ENCODE results near the gene VENTX. TPM values are rescaled to one million over a fixed set of nuclear protein-coding genes. Genes with fewer than 3 reads are reported as not detected.

Gene VENTX
- polyA plus RNA-seq, 3 donors: 1.4 to 56.0 (median 1.6) TPM

- TF ChIP-seq CTCF (IDR thresholded peaks at IDR 0.05): no peak
- H3K36me3 Mint-ChIP-seq: no peaks in the 10 kb centered on the region
- no peak for DNase-seq
Measured at GRCh38 chr10:133202778-133203651, 34.6 kb upstream of the VENTX start.

GRCh38 chr10:133203652-133204195 lies 33.9 kb upstream of the VENTX start:
- Histone ChIP-seq H3K9ac (ENCODE audit: insufficient read depth, low read length, poor library complexity, severe bottlenecking) (no peak overlapping the region), H3K27me3 (ENCODE audit: control insufficient read depth in 2 of 2, insufficient read depth in 2 of 2, low read length in 2 of 2) (no peaks in the 10 kb centered on the region), H3K9me3 (replicated peaks in 1 of 2; ENCODE audit: control insufficient read depth in 1 of 2, insufficient read depth in 1 of 2, low read length in 2 of 2) (no peaks in the 10 kb centered on the region), H3K36me3 (replicated peaks in 1 of 2; ENCODE audit: control insufficient read depth in 1 of 2, insufficient read depth in 2 of 2, low read length in 2 of 2) (no peaks in the 10 kb centered on the region), H3K27ac (ENCODE audit: low read depth in 1 of 2, low read length in 2 of 2) (no peak overlapping the region), H3K79me2 (ENCODE audit: insufficient read depth, low read length) (no peaks in the 10 kb centered on the region), H2AFZ (ENCODE audit: insufficient read depth, low read depth, low read length, poor library complexity, severe bottlenecking) (no peak overlapping the region), H3K4me1 (ENCODE audit: control insufficient read depth in 1 of 2, insufficient read depth in 2 of 2, low read length in 2 of 2) (no peaks in the 10 kb centered on the region), H3K4me2 (replicated peaks; ENCODE audit: extremely low read depth, low read length, poor library complexity, severe bottlenecking) (no peak overlapping the region), H4K20me1 (ENCODE audit: insufficient read depth, low read length) (no peaks in the 10 kb centered on the region), H3K4me3 (replicated peaks in 1 of 3; ENCODE audit: low read depth in 2 of 3, low read length in 3 of 3) (no peak overlapping the region)
- H3K4me3 Mint-ChIP-seq: no peak overlapping the region
- H3K4me1 Mint-ChIP-seq: no peaks in the 10 kb centered on the region
- H3K9me3 Mint-ChIP-seq: no peaks in the 10 kb centered on the region
- no peak overlapping the region for H3K27ac Mint-ChIP-seq
- DNase-seq: no peak
- no peak for TF ChIP-seq CTCF (IDR thresholded peaks at IDR 0.05)
- H3K36me3 Mint-ChIP-seq: no peaks in the 10 kb centered on the region
- intact Hi-C loops (cut with micrococcal nuclease): no loop called here
- H3K27me3 Mint-ChIP-seq (ENCODE audit: low read depth in 3 of 3): peaks cover 0 to 3% (median 2%) of the 10 kb centered on the region in 3 donors
- WGBS (ENCODE audit: insufficient coverage): 93% methylated on average over 24 of the region's 31 CpGs

More at GRCh38 chr10:133202778-133203651, 34.6 kb upstream of the VENTX start:
- H3K36me3 ChIP-seq (replicated peaks in 1 of 2; ENCODE audit: control insufficient read depth in 1 of 2, insufficient read depth in 2 of 2, low read length in 2 of 2): no peaks in the 10 kb centered on the region
- H3K9me3 ChIP-seq (replicated peaks in 1 of 2; ENCODE audit: control insufficient read depth in 1 of 2, insufficient read depth in 1 of 2, low read length in 2 of 2): no peaks in the 10 kb centered on the region
- H3K79me2 ChIP-seq (ENCODE audit: insufficient read depth, low read length): no peaks in the 10 kb centered on the region
- intact Hi-C loops (cut with micrococcal nuclease): no loop called here
- no peaks in the 10 kb centered on the region for H3K4me1 ChIP-seq (ENCODE audit: control insufficient read depth in 1 of 2, insufficient read depth in 2 of 2, low read length in 2 of 2)
- no peaks in the 10 kb centered on the region for H3K27me3 ChIP-seq (ENCODE audit: control insufficient read depth in 2 of 2, insufficient read depth in 2 of 2, low read length in 2 of 2)
- no peak overlapping the region for H3K9ac ChIP-seq (ENCODE audit: insufficient read depth, low read length, poor library complexity, severe bottlenecking)
- Mint-ChIP-seq H3K27me3 (ENCODE audit: low read depth in 3 of 3) (peaks cover 0 to 3% (median 2%) of the 10 kb centered on the region in 3 donors), H3K4me1 (no peaks in the 10 kb centered on the region), H3K4me3 (no peak overlapping the region), H3K27ac (no peak overlapping the region), H3K9me3 (no peaks in the 10 kb centered on the region)
- 85% methylated on average over 48 of the region's 62 CpGs for WGBS (ENCODE audit: insufficient coverage)
- no peak overlapping the region for H3K4me2 ChIP-seq (replicated peaks; ENCODE audit: extremely low read depth, low read length, poor library complexity, severe bottlenecking)
- no peak overlapping the region for H3K4me3 ChIP-seq (replicated peaks in 1 of 3; ENCODE audit: low read depth in 2 of 3, low read length in 3 of 3)
- no peak overlapping the region for H2AFZ ChIP-seq (ENCODE audit: insufficient read depth, low read depth, low read length, poor library complexity, severe bottlenecking)
- H3K27ac ChIP-seq (ENCODE audit: low read depth in 1 of 2, low read length in 2 of 2): no peak overlapping the region
- no peaks in the 10 kb centered on the region for H4K20me1 ChIP-seq (ENCODE audit: insufficient read depth, low read length)
